K562 (cell line): ENCODE data around the gene RNPEP. TPM values are rescaled to one million over a fixed set of nuclear protein-coding genes. Genes with fewer than 3 reads are reported as not detected.

Experiments
- ARHGAP35 ChIP-seq: fragments of 450-650 bp; IDR thresholded peaks from 2 replicates; pipeline ENCODE4 v1.6.1; 2018; ENCODE audit not compliant: partially characterized antibody
- CHCHD3 ChIP-seq: fragments of 250-450 bp; sonication (Bioruptor Pico); IDR thresholded peaks from 2 replicates; pipeline ENCODE4 v2.1.2; 2022; ENCODE audit warnings: mild to moderate bottlenecking
- GATAD2A ChIP-seq: fragments of 450-650 bp; IDR thresholded peaks from 2 replicates; pipeline ENCODE4 v1.6.1; 2017
- HDAC3 ChIP-seq: fragments of 450-650 bp; IDR thresholded peaks from 2 replicates; pipeline ENCODE4 v1.6.1; 2018; ENCODE audit warnings: borderline replicate concordance, mild to moderate bottlenecking, moderate library complexity; ENCODE audit not compliant: partially characterized antibody
- HMG20B ChIP-seq: fragments of 250-450 bp; sonication (Bioruptor Pico); IDR thresholded peaks from 2 replicates; pipeline ENCODE4 v1.5.0; 2021; ENCODE audit warnings: mild to moderate bottlenecking
- KLF16 ChIP-seq: IDR thresholded peaks from 2 replicates; pipeline ENCODE4 v1.6.1; 2016; ENCODE audit warnings: antibody characterized with exemption
- LCOR ChIP-seq: sonication (generic); formaldehyde crosslinking; IDR thresholded peaks from 2 replicates; pipeline ENCODE4 v1.8.0; 2022; ENCODE audit warnings: mild to moderate bottlenecking, missing genetic modification reagents
- NCOA1 ChIP-seq: fragments of 450-650 bp; IDR thresholded peaks from 2 replicates; pipeline ENCODE4 v1.6.1; 2016; ENCODE audit warnings: low read depth
- POU5F1 ChIP-seq: fragments of 150-350 bp; IDR thresholded peaks from 2 replicates; pipeline ENCODE4 v1.6.1; 2014; ENCODE audit warnings: borderline replicate concordance, low read length, low read depth, mild to moderate bottlenecking; ENCODE audit not compliant: partially characterized antibody
- PRMT5 ChIP-seq: sonication (generic); formaldehyde crosslinking; IDR thresholded peaks from 2 replicates; pipeline ENCODE4 v1.5.0; 2020; ENCODE audit warnings: missing genetic modification reagents
- SMAD2 ChIP-seq: fragments of 150-350 bp; IDR thresholded peaks from 2 replicates; pipeline ENCODE4 v1.6.1; 2014; ENCODE audit warnings: low read depth, mild to moderate bottlenecking, low read length
- SMARCA4 ChIP-seq: fragments of 450-650 bp; IDR thresholded peaks from 2 replicates; pipeline ENCODE4 v1.6.1; 2016
- TFAM ChIP-seq: fragments of 250-450 bp; sonication (Bioruptor Pico); conservative IDR thresholded peaks from 2 replicates; pipeline ENCODE4 v1.5.0; 2021; ENCODE audit warnings: mild to moderate bottlenecking, moderate library complexity
- YBX1 ChIP-seq: fragments of 450-650 bp; IDR thresholded peaks from 2 replicates; pipeline ENCODE4 v1.7.1; 2016; ENCODE audit warnings: mild to moderate bottlenecking
- ZNF143 ChIP-seq: sonication (generic); formaldehyde crosslinking; IDR thresholded peaks from 2 replicates; pipeline ENCODE4 v1.9.0; 2022; ENCODE audit warnings: mild to moderate bottlenecking, missing genetic modification reagents
- ZNF583 ChIP-seq: fragments of 250-450 bp; sonication (Bioruptor Pico); IDR thresholded peaks from 2 replicates; pipeline ENCODE4 v1.4.0; 2020
- ZNF695 ChIP-seq: fragments of 450-650 bp; formaldehyde crosslinking; IDR thresholded peaks from 2 replicates; pipeline ENCODE4 v1.4.0; 2020; ENCODE audit warnings: mild to moderate bottlenecking, moderate library complexity
- ZNF780A ChIP-seq: fragments of 250-450 bp; sonication (Bioruptor Pico); IDR thresholded peaks from 2 replicates; pipeline ENCODE4 v1.5.0; 2021; ENCODE audit warnings: mild to moderate bottlenecking
- polyA plus RNA-seq, 8 experiments: library from polyadenylated mRNA; depleted of rRNA in 4 of 8; stranded (reverse) in 5 of 8; unstranded in 3 of 8; fragments of >200 nt; fragmentation: Nextera tagmentation in 2 of 8; fragmentation: Illumina TruSeq in 1 of 8; extraction: Ambion mirVana in 2 of 8; extraction: Trizol in 1 of 8; gene quantifications; 2 replicates each; pipeline versions ENCODE4 v1.2.1 to v1.2.3, GENCODE V29; 2011 to 2014; ENCODE audit warnings: inconsistent platforms in 1 of 8, missing spikeins in 1 of 8
- total RNA-seq, 7 experiments: library from RNA; depleted of rRNA in 6 of 7; stranded (reverse); fragments of >200 nt in 6 of 7; fragmentation: Illumina TruSeq in 2 of 7; extraction: Trizol in 2 of 7; gene quantifications; 2 replicates each; pipeline versions ENCODE4 v1.2.1 to v1.2.3, GENCODE V29; 2011 to 2021; ENCODE audit warnings: low replicate concordance in 1 of 7
- TF ChIP-seq, protein P1 (sequence below): fragments of 250-450 bp; sonication (Bioruptor Pico); IDR thresholded peaks from 2 replicates; pipeline ENCODE4 v1.4.0; 2020; ENCODE audit warnings: borderline replicate concordance
- TF ChIP-seq, protein P2 (sequence below): sonication (generic); formaldehyde crosslinking; IDR thresholded peaks from 2 replicates; pipeline ENCODE4 v1.8.0; 2022; ENCODE audit warnings: mild to moderate bottlenecking, low read depth, missing genetic modification reagents
- TF ChIP-seq, protein P3 (sequence below), 2 experiments: IDR thresholded peaks; 2 replicates each; pipeline ENCODE4 v1.6.1; 2012; ENCODE audit warnings: improper control_type of control experiment in 2 of 2, low read depth in 2 of 2, low read length in 2 of 2, borderline replicate concordance in 1 of 2
- TF ChIP-seq, protein P4 (sequence below): fragments of 150-350 bp; IDR thresholded peaks from 2 replicates; pipeline ENCODE4 v1.6.1; 2014; ENCODE audit warnings: low read depth, mild to moderate bottlenecking, low read length, borderline replicate concordance

The RNPEP gene
- total and polyA plus RNA-seq, 9 of the 15 experiments (the other 6 are each of a cell fraction or from before 2014, with no cell fraction given) = 27.5 to 131 (median 63.4) TPM

DNA sequence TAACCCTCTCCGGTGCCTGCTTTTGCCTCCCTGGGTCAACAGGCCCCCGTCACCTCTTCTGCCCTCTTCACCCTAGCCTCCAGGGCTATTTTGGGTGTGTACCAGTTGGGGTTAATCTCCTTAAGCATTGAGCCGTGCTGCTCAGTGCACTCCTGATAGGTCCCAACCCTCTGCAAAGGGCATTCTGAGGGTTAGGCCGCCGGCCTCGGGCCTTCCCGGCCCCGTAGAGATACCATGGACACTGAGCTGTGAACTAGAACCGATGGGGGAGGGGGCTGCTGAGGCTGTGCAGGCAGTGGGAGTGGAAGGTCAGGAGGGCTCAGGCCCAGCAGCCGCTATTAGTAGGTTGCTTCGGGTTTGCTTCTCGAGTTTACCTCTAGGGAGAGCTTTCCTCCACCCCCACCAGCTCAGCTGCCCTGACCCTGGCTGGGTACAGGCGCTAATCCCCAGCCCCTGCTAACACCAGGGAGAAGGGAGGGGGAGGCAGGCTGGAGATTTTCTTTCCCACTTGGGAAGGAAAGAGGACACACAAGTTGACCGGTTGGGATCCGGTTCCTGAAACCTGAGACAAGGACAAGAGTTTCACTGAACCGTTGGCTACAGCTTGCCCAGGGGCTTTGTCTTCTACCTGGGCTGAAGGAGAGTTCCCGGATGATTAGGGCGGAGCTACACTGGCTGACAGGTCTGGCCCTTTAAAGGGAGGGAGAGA is 40.9 kb upstream of the RNPEP start (continued):
- TF ChIP-seq, protein P1, sequence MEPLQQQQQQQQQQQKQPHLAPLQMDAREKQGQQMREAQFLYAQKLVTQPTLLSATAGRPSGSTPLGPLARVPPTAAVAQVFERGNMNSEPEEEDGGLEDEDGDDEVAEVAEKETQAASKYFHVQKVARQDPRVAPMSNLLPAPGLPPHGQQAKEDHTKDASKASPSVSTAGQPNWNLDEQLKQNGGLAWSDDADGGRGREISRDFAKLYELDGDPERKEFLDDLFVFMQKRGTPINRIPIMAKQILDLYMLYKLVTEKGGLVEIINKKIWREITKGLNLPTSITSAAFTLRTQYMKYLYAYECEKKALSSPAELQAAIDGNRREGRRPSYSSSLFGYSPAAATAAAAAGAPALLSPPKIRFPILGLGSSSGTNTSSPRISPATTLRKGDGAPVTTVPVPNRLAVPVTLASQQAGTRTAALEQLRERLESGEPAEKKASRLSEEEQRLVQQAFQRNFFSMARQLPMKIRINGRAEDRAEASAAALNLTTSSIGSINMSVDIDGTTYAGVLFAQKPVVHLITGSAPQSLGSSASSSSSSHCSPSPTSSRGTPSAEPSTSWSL (CRISPR knock-in tag) = no peak
- TF ChIP-seq TFAM = no peak
- TF ChIP-seq ZNF583 (CRISPR knock-in tag) = peak; percentile 59; the same call in 1 of the 2 replicates
- TF ChIP-seq NCOA1 = peak; percentile 34; the same call in 1 of the 2 replicates
- TF ChIP-seq ARHGAP35 = no peak
- TF ChIP-seq CHCHD3 = no peak
- TF ChIP-seq PRMT5 (CRISPR knock-in tag) = no peak
- TF ChIP-seq, protein P2, sequence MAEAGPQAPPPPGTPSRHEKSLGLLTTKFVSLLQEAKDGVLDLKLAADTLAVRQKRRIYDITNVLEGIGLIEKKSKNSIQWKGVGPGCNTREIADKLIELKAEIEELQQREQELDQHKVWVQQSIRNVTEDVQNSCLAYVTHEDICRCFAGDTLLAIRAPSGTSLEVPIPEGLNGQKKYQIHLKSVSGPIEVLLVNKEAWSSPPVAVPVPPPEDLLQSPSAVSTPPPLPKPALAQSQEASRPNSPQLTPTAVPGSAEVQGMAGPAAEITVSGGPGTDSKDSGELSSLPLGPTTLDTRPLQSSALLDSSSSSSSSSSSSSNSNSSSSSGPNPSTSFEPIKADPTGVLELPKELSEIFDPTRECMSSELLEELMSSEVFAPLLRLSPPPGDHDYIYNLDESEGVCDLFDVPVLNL (CRISPR knock-in tag) = no peak
- no peak for TF ChIP-seq SMAD2
- no peak for TF ChIP-seq YBX1
- TF ChIP-seq, protein P3, sequence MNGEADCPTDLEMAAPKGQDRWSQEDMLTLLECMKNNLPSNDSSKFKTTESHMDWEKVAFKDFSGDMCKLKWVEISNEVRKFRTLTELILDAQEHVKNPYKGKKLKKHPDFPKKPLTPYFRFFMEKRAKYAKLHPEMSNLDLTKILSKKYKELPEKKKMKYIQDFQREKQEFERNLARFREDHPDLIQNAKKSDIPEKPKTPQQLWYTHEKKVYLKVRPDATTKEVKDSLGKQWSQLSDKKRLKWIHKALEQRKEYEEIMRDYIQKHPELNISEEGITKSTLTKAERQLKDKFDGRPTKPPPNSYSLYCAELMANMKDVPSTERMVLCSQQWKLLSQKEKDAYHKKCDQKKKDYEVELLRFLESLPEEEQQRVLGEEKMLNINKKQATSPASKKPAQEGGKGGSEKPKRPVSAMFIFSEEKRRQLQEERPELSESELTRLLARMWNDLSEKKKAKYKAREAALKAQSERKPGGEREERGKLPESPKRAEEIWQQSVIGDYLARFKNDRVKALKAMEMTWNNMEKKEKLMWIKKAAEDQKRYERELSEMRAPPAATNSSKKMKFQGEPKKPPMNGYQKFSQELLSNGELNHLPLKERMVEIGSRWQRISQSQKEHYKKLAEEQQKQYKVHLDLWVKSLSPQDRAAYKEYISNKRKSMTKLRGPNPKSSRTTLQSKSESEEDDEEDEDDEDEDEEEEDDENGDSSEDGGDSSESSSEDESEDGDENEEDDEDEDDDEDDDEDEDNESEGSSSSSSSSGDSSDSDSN (IDR thresholded peaks at IDR 0.05; ENCODE audit: borderline replicate concordance in 1 of 2, low read depth in 2 of 2, low read length in 2 of 2) = peak; percentile 74 to 94; a peak in 3 of 4 replicates
- no peak for TF ChIP-seq ZNF695 (CRISPR knock-in tag)
- 0 out of 2 replicates have a peak, but pooled peaks have one; percentile 66 for TF ChIP-seq LCOR (CRISPR knock-in tag)
- no peak for TF ChIP-seq ZNF780A (CRISPR knock-in tag)
- TF ChIP-seq POU5F1 = no peak
- TF ChIP-seq, protein P4, sequence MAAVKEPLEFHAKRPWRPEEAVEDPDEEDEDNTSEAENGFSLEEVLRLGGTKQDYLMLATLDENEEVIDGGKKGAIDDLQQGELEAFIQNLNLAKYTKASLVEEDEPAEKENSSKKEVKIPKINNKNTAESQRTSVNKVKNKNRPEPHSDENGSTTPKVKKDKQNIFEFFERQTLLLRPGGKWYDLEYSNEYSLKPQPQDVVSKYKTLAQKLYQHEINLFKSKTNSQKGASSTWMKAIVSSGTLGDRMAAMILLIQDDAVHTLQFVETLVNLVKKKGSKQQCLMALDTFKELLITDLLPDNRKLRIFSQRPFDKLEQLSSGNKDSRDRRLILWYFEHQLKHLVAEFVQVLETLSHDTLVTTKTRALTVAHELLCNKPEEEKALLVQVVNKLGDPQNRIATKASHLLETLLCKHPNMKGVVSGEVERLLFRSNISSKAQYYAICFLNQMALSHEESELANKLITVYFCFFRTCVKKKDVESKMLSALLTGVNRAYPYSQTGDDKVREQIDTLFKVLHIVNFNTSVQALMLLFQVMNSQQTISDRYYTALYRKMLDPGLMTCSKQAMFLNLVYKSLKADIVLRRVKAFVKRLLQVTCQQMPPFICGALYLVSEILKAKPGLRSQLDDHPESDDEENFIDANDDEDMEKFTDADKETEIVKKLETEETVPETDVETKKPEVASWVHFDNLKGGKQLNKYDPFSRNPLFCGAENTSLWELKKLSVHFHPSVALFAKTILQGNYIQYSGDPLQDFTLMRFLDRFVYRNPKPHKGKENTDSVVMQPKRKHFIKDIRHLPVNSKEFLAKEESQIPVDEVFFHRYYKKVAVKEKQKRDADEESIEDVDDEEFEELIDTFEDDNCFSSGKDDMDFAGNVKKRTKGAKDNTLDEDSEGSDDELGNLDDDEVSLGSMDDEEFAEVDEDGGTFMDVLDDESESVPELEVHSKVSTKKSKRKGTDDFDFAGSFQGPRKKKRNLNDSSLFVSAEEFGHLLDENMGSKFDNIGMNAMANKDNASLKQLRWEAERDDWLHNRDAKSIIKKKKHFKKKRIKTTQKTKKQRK = no peak
- TF ChIP-seq HDAC3 = no peak
- no peak for TF ChIP-seq ZNF143 (CRISPR knock-in tag)
- TF ChIP-seq KLF16 = peak; percentile 33; the same call in 1 of the 2 replicates
- TF ChIP-seq GATAD2A = peak; percentile 92
- no peak for TF ChIP-seq HMG20B (CRISPR knock-in tag)
- TF ChIP-seq SMARCA4 = peak; percentile 68; the same call in 1 of the 2 replicates
